Endodermal cell (in vitro differentiated cells): ENCODE data around the gene TLE4. TPM values are rescaled to one million over a fixed set of nuclear protein-coding genes. Genes with fewer than 3 reads are reported as not detected.

Experiments used
- DNase-seq: peaks from one replicate; pipeline ENCODE4 v3.0.0-alpha.2; 2017
- H3K27ac ChIP-seq: 2 replicates; pipeline ENCODE4 v1.5.1; 2013; ENCODE audit warnings: mild to moderate bottlenecking, low read depth, low read length, moderate library complexity
- H3K27me3 ChIP-seq: 2 replicates; pipeline ENCODE4 v1.6.1; 2013; ENCODE audit warnings: mild to moderate bottlenecking, low read length, moderate library complexity; ENCODE audit not compliant: insufficient read depth, control insufficient read depth, poor library complexity, severe bottlenecking
- H3K36me3 ChIP-seq: 2 replicates; pipeline ENCODE4 v1.7.0; 2013; ENCODE audit warnings: mild to moderate bottlenecking, low read length, moderate library complexity; ENCODE audit not compliant: control insufficient read depth, insufficient read depth
- H3K4me1 ChIP-seq: one replicate; pipeline ENCODE4 v1.7.0; 2013; ENCODE audit warnings: low read length; ENCODE audit not compliant: control insufficient read depth, insufficient read depth
- H3K4me3 ChIP-seq: 2 replicates; pipeline ENCODE4 v1.5.1; 2013; ENCODE audit warnings: mild to moderate bottlenecking, low read length, moderate library complexity
- H3K9ac ChIP-seq: 2 replicates; pipeline ENCODE4 v1.6.1; 2013; ENCODE audit warnings: mild to moderate bottlenecking, low read length, moderate library complexity; ENCODE audit not compliant: poor library complexity, severe bottlenecking; ENCODE audit errors: extremely low read depth
- H3K9me3 ChIP-seq: 2 replicates; pipeline ENCODE4 v1.6.1; 2013; ENCODE audit warnings: mild to moderate bottlenecking, low read length, moderate library complexity; ENCODE audit not compliant: control insufficient read depth
- H3K27ac Mint-ChIP-seq: 2 replicates; pipeline ENCODE4 v1.8.0; 2020; ENCODE audit warnings: mixed read lengths
- H3K27me3 Mint-ChIP-seq: 2 replicates; pipeline ENCODE4 v1.8.0; 2021; ENCODE audit warnings: mild to moderate bottlenecking, mixed read lengths; ENCODE audit not compliant: insufficient read depth
- H3K36me3 Mint-ChIP-seq: 2 replicates; pipeline ENCODE4 v1.8.0; 2020; ENCODE audit warnings: low read depth, mixed read lengths
- H3K4me1 Mint-ChIP-seq: 2 replicates; pipeline ENCODE4 v1.8.0; 2020; ENCODE audit warnings: mixed read lengths
- H3K4me3 Mint-ChIP-seq: 2 replicates; pipeline ENCODE4 v1.8.0; 2020; ENCODE audit warnings: mild to moderate bottlenecking, moderate library complexity, mixed read lengths
- H3K9me3 Mint-ChIP-seq: 2 replicates; pipeline ENCODE4 v1.8.0; 2020; ENCODE audit warnings: mild to moderate bottlenecking, mixed read lengths
- WGBS, 2 experiments: methylation state at CpG; one replicate each; pipeline versions ENCODE4 v1.1.5 to v1.1.7; 2013; ENCODE audit warnings: missing lambda C conversion rate in 2 of 2, mixed read lengths in 1 of 2; ENCODE audit not compliant: insufficient coverage in 1 of 2, insufficient read length in 1 of 2; 5-methylcytosine and 5-hydroxymethylcytosine counted together
- total RNA-seq, 2 donors: library from RNA; stranded (reverse); fragmentation: NEBNext Ultra II Directional in 1 of 2; extraction: Animal tissue kit (Norgen Biotek cat#: 25700) in 1 of 2; gene quantifications; 2 replicates in 1 of 2; 3 replicates in 1 of 2; pipeline ENCODE4 v1.2.1, GENCODE V29; 2021
- TF ChIP-seq, protein P1 (sequence below): fragments of 200-600 bp; sonication (generic); conservative IDR thresholded peaks from 2 replicates; pipeline ENCODE4 v1.5.0; 2021; ENCODE audit warnings: antibody characterized with exemption, mild to moderate bottlenecking

TLE4 gene
- total RNA-seq, 2 donors from 2014 or later: 16.7 to 25.5 TPM

DNA sequence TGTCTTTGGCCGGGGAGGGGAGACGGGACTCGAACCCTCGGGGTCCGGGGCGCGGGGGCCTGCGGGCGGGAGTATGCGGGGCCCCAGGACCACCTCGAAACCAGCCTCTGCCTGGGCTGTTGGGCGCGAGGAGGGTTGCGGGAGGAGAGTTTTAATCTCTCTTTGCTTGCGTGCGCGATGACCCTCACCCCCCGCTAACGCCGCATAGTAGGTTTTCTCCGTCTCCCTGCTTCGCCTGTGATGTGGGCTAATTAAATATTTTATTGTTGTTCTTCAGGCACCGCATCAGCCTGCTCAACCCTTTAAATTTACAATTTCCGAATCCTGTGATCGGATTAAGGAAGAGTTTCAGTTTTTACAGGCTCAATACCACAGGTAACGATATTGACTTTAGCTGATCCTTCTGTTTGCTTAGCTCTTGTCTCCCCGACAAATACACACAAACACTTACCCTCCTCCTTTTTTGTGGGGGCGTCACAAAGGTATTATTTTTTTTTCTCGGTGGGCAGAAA is 1.7 kb downstream of the TLE4 start:
- TF ChIP-seq, protein P1, sequence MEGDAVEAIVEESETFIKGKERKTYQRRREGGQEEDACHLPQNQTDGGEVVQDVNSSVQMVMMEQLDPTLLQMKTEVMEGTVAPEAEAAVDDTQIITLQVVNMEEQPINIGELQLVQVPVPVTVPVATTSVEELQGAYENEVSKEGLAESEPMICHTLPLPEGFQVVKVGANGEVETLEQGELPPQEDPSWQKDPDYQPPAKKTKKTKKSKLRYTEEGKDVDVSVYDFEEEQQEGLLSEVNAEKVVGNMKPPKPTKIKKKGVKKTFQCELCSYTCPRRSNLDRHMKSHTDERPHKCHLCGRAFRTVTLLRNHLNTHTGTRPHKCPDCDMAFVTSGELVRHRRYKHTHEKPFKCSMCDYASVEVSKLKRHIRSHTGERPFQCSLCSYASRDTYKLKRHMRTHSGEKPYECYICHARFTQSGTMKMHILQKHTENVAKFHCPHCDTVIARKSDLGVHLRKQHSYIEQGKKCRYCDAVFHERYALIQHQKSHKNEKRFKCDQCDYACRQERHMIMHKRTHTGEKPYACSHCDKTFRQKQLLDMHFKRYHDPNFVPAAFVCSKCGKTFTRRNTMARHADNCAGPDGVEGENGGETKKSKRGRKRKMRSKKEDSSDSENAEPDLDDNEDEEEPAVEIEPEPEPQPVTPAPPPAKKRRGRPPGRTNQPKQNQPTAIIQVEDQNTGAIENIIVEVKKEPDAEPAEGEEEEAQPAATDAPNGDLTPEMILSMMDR: no peak
- Mint-ChIP-seq H3K27me3 (peaks cover 29% of the 10 kb centered on the region), H3K27ac (peak overlapping the region; percentile 82), H3K36me3 (no peaks in the 10 kb centered on the region), H3K4me1 (peaks cover 28% of the 10 kb centered on the region), H3K9me3 (no peaks in the 10 kb centered on the region), H3K4me3 (no peak overlapping the region)
- peak overlapping the region; percentile 92 for H3K9ac ChIP-seq
- H3K4me3 ChIP-seq: peak overlapping the region; percentile 97
- 1 to 2% methylated on average over 7 to 29 of the region's 29 CpGs for WGBS, 2 experiments
- no peaks in the 10 kb centered on the region for H3K36me3 ChIP-seq
- H3K9me3 ChIP-seq: peaks cover 1% of the 10 kb centered on the region
- peak; percentile 69 for DNase-seq
- peak overlapping the region; percentile 97 for H3K27ac ChIP-seq
- H3K4me1 ChIP-seq: peaks cover 4% of the 10 kb centered on the region
- H3K27me3 ChIP-seq: peaks cover 29% of the 10 kb centered on the region

DNA sequence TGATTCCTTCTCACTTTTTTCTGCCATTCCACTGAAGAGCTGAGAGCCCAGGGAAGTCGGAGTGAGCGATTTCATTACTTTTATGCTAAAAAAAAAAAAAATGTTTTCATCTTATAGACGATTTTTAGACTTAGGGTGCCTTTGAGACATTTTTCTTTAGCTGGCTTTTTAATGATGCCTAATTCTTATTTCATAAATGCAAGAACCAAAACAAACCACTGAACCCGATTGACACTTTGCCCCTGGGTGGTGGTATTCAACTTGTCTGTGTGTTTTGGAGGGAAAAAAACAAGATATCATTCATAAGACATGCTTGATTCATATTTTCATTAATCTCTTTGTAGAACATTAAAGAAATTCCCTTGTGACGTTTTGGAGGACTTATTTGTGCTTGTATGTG is 2.4 kb downstream of the TLE4 start:
- Histone ChIP-seq H3K9me3 (no peaks in the 10 kb centered on the region), H3K27me3 (peaks cover 34% of the 10 kb centered on the region), H3K4me1 (peaks cover 4% of the 10 kb centered on the region), H3K4me3 (peak overlapping the region; percentile 97), H3K9ac (peak overlapping the region; percentile 92), H3K27ac (no peak overlapping the region), H3K36me3 (no peaks in the 10 kb centered on the region)
- Mint-ChIP-seq H3K4me3 (no peak overlapping the region), H3K9me3 (no peaks in the 10 kb centered on the region), H3K27ac (no peak overlapping the region), H3K27me3 (peaks cover 26% of the 10 kb centered on the region), H3K36me3 (no peaks in the 10 kb centered on the region), H3K4me1 (peaks cover 31% of the 10 kb centered on the region)
- 28% methylated on average over 5 of the region's 5 CpGs; no CpG with 5 or more reads in 1 of the 2 experiments for WGBS, 2 experiments
- TF ChIP-seq, protein P1: no peak
- DNase-seq: no peak

DNA sequence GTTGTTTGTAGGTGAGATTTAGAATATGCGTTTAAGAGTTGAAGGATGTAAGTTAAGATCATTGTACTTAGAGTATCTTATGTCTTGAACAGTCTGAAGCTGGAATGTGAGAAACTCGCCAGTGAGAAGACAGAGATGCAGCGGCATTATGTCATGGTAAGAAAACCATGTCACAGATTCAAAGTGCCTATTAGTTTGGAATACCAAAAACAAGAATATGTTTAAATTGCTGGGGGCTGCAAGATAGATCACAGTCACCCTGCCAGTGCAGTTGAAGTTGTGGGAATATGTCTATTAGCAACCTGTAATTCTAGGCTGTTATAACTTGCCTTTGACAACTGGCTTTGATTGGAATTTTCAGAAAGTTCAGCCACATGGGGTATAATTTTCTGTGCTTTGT is 3.0 kb downstream of the TLE4 start:
- Mint-ChIP-seq H3K4me1 (peaks cover 31% of the 10 kb centered on the region), H3K4me3 (no peak overlapping the region), H3K27ac (no peak overlapping the region), H3K36me3 (no peaks in the 10 kb centered on the region), H3K9me3 (no peaks in the 10 kb centered on the region), H3K27me3 (peaks cover 26% of the 10 kb centered on the region)
- WGBS, 2 experiments: 62 to 81% methylated on average over 3 of the region's 3 CpGs
- Histone ChIP-seq H3K9me3 (no peaks in the 10 kb centered on the region), H3K9ac (no peak overlapping the region), H3K27me3 (peaks cover 39% of the 10 kb centered on the region), H3K4me3 (peak overlapping the region; percentile 97), H3K4me1 (peaks cover 4% of the 10 kb centered on the region), H3K27ac (no peak overlapping the region), H3K36me3 (no peaks in the 10 kb centered on the region)
- DNase-seq: no peak
- TF ChIP-seq, protein P1: no peak
